GM19468 (cell line): ENCODE measurements around the gene CTAGE9.

Experiments used
- ATAC-seq: cut with Tn5 transposase; IDR thresholded peaks from one replicate; pipeline ENCODE4 v1.9.1; 2021; ENCODE audit warnings: mild to moderate bottlenecking, moderate library complexity, moderate number of reproducible peaks; ENCODE audit not compliant: unreplicated experiment; ENCODE audit errors: extremely low read depth

The CTAGE9 gene

DNA sequence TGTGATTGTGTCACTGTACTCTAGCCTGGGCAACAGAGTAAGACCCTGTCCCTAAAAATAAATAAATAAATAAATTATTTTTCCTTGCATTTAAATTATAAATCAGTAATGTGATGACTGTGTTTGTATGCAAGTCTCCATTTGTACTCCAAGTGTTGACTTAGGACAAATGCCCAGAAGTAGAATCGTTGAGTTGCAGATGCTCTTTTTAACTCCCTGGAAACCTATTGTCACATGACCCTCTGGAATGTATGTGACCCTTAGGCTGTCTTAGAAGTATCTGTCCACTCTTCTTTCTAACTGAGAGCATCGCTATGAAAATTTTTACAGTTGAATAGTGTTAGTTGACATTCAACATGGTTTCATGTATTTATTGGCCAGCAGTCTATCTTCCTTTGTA lies 28.4 kb downstream of the CTAGE9 start:
- no peak for ATAC-seq

DNA sequence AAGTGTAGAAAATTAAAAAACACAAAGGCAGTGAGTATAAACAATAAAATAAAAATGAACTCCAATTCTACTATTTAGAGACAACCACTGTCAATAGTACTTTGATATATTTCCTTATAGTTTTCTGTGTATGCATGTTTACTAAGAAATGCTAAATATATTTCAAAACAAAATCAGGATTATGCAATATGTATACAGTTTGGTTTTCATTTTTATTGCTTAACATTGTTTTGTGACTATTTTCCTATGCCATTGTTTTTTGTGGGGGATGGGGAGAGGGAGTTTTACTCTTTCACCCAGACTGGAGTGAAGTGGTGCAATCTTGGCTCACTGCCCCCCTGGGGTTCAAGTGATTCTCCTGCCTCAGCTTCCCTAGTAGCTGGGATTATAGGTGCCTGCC lies 29.2 kb downstream of the CTAGE9 start:
- no peak for ATAC-seq

- ATAC-seq: no peak
Observed at GRCh38 chr6:131680868-131681267, 29.9 kb downstream of the CTAGE9 start.

- ATAC-seq: no peak
Observed at GRCh38 chr6:131678442-131678841, 32.4 kb downstream of the CTAGE9 start.

DNA sequence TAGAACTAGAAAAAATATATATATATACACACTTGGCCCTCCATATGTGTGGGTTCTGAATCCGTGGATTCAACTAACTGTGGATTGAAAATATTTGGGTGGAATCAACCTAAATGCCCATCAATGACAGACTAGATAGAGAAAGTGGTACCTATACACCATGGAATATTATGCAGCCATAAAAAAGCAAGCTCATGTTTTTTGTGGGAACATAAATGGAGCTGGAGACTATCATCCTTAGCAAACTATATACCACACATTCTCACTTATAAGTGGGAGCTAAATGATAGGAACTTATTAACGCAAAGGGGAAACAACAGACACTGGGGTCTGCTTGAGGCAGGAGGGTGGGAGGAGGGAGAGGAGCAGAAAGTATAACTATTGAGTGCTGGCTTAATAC lies 37.6 kb downstream of the CTAGE9 start:
- ATAC-seq: no peak

GRCh38 chr6:131669891-131670290 lies 40.9 kb downstream of the CTAGE9 start:
- ATAC-seq: no peak

- ATAC-seq: no peak
Observed at GRCh38 chr6:131663578-131664165, 47.1 kb downstream of the CTAGE9 start.

DNA sequence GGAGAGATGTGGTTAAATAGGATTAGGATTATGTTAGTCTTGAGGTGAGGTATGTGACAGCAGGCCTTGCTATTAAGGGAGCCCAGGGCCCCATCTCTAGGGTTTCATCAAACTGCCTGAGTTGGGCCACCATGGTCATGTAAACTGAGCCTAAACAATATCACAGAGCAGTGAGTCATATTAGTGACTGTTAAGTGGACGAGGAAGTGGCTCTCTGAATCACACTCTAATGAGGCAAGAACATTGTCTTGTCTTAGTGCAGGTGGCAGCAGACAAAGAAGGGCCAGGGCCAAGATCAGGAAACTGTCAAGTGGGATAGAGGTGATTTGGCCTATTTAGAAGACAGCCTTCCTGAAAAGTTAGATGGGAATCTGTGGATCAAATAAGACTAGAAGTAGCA lies 50.6 kb downstream of the CTAGE9 start:
- ATAC-seq: no peak
